ENCODE results near the gene SMARCD2. TPM values are rescaled to one million over a fixed set of nuclear protein-coding genes. Genes with fewer than 3 reads are reported as not detected.

Gene SMARCD2
- total and polyA plus RNA-seq, 2 donors (not counting 1 experiment from before 2014, with no cell fraction given), result 51.1 to 87.0 TPM

- Histone ChIP-seq H3K4me1 (ENCODE audit: control insufficient read depth, extremely low read depth, insufficient read depth, low read length) (no peaks in the 10 kb centered on the region), H2AFZ (ENCODE audit: low read length) (no peak overlapping the region), H4K20me1 (ENCODE audit: control insufficient read depth, extremely low read depth, insufficient read depth, low read length) (no peaks in the 10 kb centered on the region), H3K4me2 (ENCODE audit: extremely low read depth, insufficient read depth, low read length) (no peak overlapping the region), H3K4me3 (replicated peaks in 1 of 4; ENCODE audit: control extremely low read depth in 1 of 4, insufficient read depth in 1 of 4, low read depth in 3 of 4, low read length in 4 of 4) (no peak overlapping the region), H3K36me3 (ENCODE audit: control insufficient read depth, insufficient read depth, low read length) (no peaks in the 10 kb centered on the region), H3K79me2 (ENCODE audit: control insufficient read depth, insufficient read depth, low read length) (no peaks in the 10 kb centered on the region), H3K9me3 (ENCODE audit: control insufficient read depth, insufficient read depth, low read depth, low read length) (no peaks in the 10 kb centered on the region), H3K9ac (ENCODE audit: insufficient read depth, low read length) (no peak overlapping the region), H3K27me3 (ENCODE audit: control insufficient read depth, insufficient read depth, low read length) (peaks cover 20% of the 10 kb centered on the region), H3K27ac (ENCODE audit: insufficient read depth, low read length) (no peak overlapping the region)
- TF ChIP-seq CTCF (conservative IDR thresholded peaks at IDR 0.05 in 1 of 2, IDR thresholded peaks at IDR 0.05 in 1 of 2; ENCODE audit: low read depth in 1 of 2, low read length in 2 of 2) (no peak), EZH2 (IDR thresholded peaks at IDR 0.05; ENCODE audit: low read length, missing control alignments) (no peak)
- no peak for DNase-seq (ENCODE audit: low read depth in 2 of 2)
These were observed 12.7 kb upstream of the SMARCD2 start for GRCh38 chr17:63855185-63855584.

GRCh38 chr17:63854709-63855108, 12.2 kb upstream of the SMARCD2 start:
- Histone ChIP-seq H3K9me3 (ENCODE audit: control insufficient read depth, insufficient read depth, low read depth, low read length) (no peaks in the 10 kb centered on the region), H3K27me3 (ENCODE audit: control insufficient read depth, insufficient read depth, low read length) (peaks cover 16% of the 10 kb centered on the region), H3K79me2 (ENCODE audit: control insufficient read depth, insufficient read depth, low read length) (no peaks in the 10 kb centered on the region), H2AFZ (ENCODE audit: low read length) (no peak overlapping the region), H3K4me2 (ENCODE audit: extremely low read depth, insufficient read depth, low read length) (no peak overlapping the region), H4K20me1 (ENCODE audit: control insufficient read depth, extremely low read depth, insufficient read depth, low read length) (no peaks in the 10 kb centered on the region), H3K4me3 (replicated peaks in 1 of 4; ENCODE audit: control extremely low read depth in 1 of 4, insufficient read depth in 1 of 4, low read depth in 3 of 4, low read length in 4 of 4) (no peak overlapping the region), H3K4me1 (ENCODE audit: control insufficient read depth, extremely low read depth, insufficient read depth, low read length) (no peaks in the 10 kb centered on the region), H3K36me3 (ENCODE audit: control insufficient read depth, insufficient read depth, low read length) (no peaks in the 10 kb centered on the region), H3K27ac (ENCODE audit: insufficient read depth, low read length) (no peak overlapping the region), H3K9ac (ENCODE audit: insufficient read depth, low read length) (no peak overlapping the region)
- TF ChIP-seq EZH2 (IDR thresholded peaks at IDR 0.05; ENCODE audit: low read length, missing control alignments) (no peak), CTCF (conservative IDR thresholded peaks at IDR 0.05 in 1 of 2, IDR thresholded peaks at IDR 0.05 in 1 of 2; ENCODE audit: low read depth in 1 of 2, low read length in 2 of 2) (no peak)
- DNase-seq (ENCODE audit: low read depth in 2 of 2), result no peak

GRCh38 chr17:63853260-63853659, 10.8 kb upstream of the SMARCD2 start:
- DNase-seq (ENCODE audit: low read depth in 2 of 2), result no peak
- no peaks in the 10 kb centered on the region for H3K79me2 ChIP-seq (ENCODE audit: control insufficient read depth, insufficient read depth, low read length)
- H3K27ac ChIP-seq (ENCODE audit: insufficient read depth, low read length), result no peak overlapping the region
- peaks cover 9% of the 10 kb centered on the region for H3K27me3 ChIP-seq (ENCODE audit: control insufficient read depth, insufficient read depth, low read length)
- no peak overlapping the region for H3K4me3 ChIP-seq (replicated peaks in 1 of 4; ENCODE audit: control extremely low read depth in 1 of 4, insufficient read depth in 1 of 4, low read depth in 3 of 4, low read length in 4 of 4)
- H2AFZ ChIP-seq (ENCODE audit: low read length), result no peak overlapping the region
- no peaks in the 10 kb centered on the region for H3K4me1 ChIP-seq (ENCODE audit: control insufficient read depth, extremely low read depth, insufficient read depth, low read length)
- H4K20me1 ChIP-seq (ENCODE audit: control insufficient read depth, extremely low read depth, insufficient read depth, low read length), result no peaks in the 10 kb centered on the region
- H3K9ac ChIP-seq (ENCODE audit: insufficient read depth, low read length), result no peak overlapping the region
- no peaks in the 10 kb centered on the region for H3K36me3 ChIP-seq (ENCODE audit: control insufficient read depth, insufficient read depth, low read length)
- H3K9me3 ChIP-seq (ENCODE audit: control insufficient read depth, insufficient read depth, low read depth, low read length), result no peaks in the 10 kb centered on the region
- H3K4me2 ChIP-seq (ENCODE audit: extremely low read depth, insufficient read depth, low read length), result no peak overlapping the region
- TF ChIP-seq EZH2 (IDR thresholded peaks at IDR 0.05; ENCODE audit: low read length, missing control alignments) (no peak), CTCF (conservative IDR thresholded peaks at IDR 0.05 in 1 of 2, IDR thresholded peaks at IDR 0.05 in 1 of 2; ENCODE audit: low read depth in 1 of 2, low read length in 2 of 2) (no peak)
